Chondrocyte (in vitro differentiated cells): ENCODE results near the gene SPATS2L. TPM values are rescaled to one million over a fixed set of nuclear protein-coding genes. Genes with fewer than 3 reads are reported as not detected.
A peak's percentile ranks its signal among the peaks of the same experiment; 100 is the strongest.

Experiments
- DNase-seq: peaks from one replicate; pipeline ENCODE4 v3.0.0; 2021; ENCODE audit warnings: mixed read lengths, low spot score
- H3K27ac Mint-ChIP-seq: one replicate; pipeline ENCODE4 v1.8.0; 2021; ENCODE audit warnings: mild to moderate bottlenecking, moderate library complexity, mixed read lengths; ENCODE audit not compliant: unreplicated experiment
- H3K27me3 Mint-ChIP-seq: 2 replicates; pipeline ENCODE4 v1.8.0; 2021; ENCODE audit warnings: low read depth, mixed read lengths
- H3K36me3 Mint-ChIP-seq: 2 replicates; pipeline ENCODE4 v1.8.0; 2021; ENCODE audit warnings: low read depth, mixed read lengths
- H3K4me1 Mint-ChIP-seq: 2 replicates; pipeline ENCODE4 v1.8.0; 2021; ENCODE audit warnings: low read depth, mild to moderate bottlenecking, mixed read lengths
- H3K4me3 Mint-ChIP-seq: one replicate; pipeline ENCODE4 v1.8.0; 2021; ENCODE audit warnings: mild to moderate bottlenecking, moderate library complexity, mixed read lengths; ENCODE audit not compliant: unreplicated experiment
- H3K9me3 Mint-ChIP-seq: 2 replicates; pipeline ENCODE4 v1.8.0; 2021; ENCODE audit warnings: low read depth, mixed read lengths
- total RNA-seq: library from RNA; stranded (reverse); gene quantifications from 3 replicates; pipeline ENCODE4 v1.2.1, GENCODE V29; 2021
- TF ChIP-seq, protein P1 (sequence below): fragments of 200-600 bp; sonication (generic); IDR thresholded peaks from 2 replicates; pipeline ENCODE4 v1.5.0; 2021; ENCODE audit warnings: antibody characterized with exemption, mild to moderate bottlenecking, moderate library complexity

Gene SPATS2L
- total RNA-seq, 1 donor from 2014 or later, result 237 TPM

DNA sequence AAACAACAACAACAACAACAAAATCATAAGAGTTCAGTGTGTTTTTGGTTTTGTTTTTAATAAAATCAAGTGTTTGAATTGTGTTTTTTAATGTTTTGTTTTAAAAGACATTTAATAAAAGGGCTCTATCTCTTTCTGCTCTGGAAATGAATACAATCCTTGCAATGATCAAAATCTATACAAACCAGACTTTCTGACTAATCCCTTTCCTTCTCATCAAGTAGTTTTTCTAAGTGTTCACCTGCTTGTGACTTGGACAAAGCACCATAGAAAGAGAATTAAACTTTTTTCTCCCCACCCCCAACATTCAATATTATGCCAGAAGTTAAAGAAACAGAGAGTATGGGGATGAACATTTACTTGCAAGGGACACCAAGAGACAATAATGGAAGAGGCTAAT, 142.0 kb downstream of the SPATS2L start:
- no peak for DNase-seq
- TF ChIP-seq, protein P1, sequence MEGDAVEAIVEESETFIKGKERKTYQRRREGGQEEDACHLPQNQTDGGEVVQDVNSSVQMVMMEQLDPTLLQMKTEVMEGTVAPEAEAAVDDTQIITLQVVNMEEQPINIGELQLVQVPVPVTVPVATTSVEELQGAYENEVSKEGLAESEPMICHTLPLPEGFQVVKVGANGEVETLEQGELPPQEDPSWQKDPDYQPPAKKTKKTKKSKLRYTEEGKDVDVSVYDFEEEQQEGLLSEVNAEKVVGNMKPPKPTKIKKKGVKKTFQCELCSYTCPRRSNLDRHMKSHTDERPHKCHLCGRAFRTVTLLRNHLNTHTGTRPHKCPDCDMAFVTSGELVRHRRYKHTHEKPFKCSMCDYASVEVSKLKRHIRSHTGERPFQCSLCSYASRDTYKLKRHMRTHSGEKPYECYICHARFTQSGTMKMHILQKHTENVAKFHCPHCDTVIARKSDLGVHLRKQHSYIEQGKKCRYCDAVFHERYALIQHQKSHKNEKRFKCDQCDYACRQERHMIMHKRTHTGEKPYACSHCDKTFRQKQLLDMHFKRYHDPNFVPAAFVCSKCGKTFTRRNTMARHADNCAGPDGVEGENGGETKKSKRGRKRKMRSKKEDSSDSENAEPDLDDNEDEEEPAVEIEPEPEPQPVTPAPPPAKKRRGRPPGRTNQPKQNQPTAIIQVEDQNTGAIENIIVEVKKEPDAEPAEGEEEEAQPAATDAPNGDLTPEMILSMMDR, result no peak
- Mint-ChIP-seq H3K9me3 (no peaks in the 10 kb centered on the region), H3K27me3 (no peaks in the 10 kb centered on the region), H3K4me1 (no peaks in the 10 kb centered on the region), H3K27ac (peak overlapping the region; percentile 59), H3K4me3 (no peak overlapping the region), H3K36me3 (peaks cover 29% of the 10 kb centered on the region)

DNA sequence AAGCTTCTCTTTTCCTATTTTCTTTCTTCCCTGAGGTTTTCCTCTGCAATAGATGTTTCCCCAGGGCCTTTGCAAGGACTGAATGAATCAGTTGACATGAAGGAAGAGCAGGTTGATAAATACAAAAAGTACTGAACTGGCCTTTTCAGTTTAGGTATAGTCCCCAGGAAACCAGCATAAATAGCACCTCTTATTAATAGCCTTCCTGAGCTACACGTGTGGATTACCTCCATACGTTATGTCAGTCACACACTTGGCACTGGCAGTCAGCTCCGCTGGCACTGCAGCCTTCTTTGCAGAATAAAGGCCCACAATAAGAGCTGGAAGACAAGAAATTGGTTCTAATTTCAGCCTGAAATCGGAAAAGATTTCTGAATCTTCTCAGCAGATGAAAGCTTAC, 142.7 kb downstream of the SPATS2L start:
- DNase-seq, result no peak
- Mint-ChIP-seq H3K4me1 (peaks cover 2% of the 10 kb centered on the region), H3K4me3 (no peak overlapping the region), H3K36me3 (peaks cover 23% of the 10 kb centered on the region), H3K27ac (no peak overlapping the region), H3K9me3 (no peaks in the 10 kb centered on the region), H3K27me3 (no peaks in the 10 kb centered on the region)
- TF ChIP-seq, protein P1, result no peak

DNA sequence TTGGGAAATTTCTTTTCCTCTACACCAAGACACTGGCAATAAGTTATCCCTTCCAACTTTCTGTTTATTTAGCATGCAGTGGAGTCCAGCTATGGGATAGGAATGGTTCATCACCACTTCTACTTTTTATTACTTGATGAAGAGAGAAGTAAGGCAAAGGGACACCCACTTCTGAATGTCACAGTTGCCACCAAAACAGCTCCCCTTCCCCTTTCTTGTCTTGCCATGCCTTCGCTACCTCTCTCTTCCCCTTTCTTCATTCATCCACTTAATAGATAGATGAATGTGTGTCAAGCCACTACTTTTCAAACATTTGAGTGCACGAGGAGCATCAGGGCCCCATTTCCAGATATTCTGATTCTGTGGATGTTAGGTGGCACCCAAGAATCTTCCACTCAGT, 143.8 kb downstream of the SPATS2L start:
- H3K4me1 Mint-ChIP-seq, result peaks cover 6% of the 10 kb centered on the region
- H3K4me3 Mint-ChIP-seq, result no peak overlapping the region
- no peak overlapping the region for H3K27ac Mint-ChIP-seq
- no peak for DNase-seq
- TF ChIP-seq, protein P1, result no peak
- H3K9me3 Mint-ChIP-seq, result no peaks in the 10 kb centered on the region
- peaks cover 19% of the 10 kb centered on the region for H3K36me3 Mint-ChIP-seq
- H3K27me3 Mint-ChIP-seq, result no peaks in the 10 kb centered on the region

DNA sequence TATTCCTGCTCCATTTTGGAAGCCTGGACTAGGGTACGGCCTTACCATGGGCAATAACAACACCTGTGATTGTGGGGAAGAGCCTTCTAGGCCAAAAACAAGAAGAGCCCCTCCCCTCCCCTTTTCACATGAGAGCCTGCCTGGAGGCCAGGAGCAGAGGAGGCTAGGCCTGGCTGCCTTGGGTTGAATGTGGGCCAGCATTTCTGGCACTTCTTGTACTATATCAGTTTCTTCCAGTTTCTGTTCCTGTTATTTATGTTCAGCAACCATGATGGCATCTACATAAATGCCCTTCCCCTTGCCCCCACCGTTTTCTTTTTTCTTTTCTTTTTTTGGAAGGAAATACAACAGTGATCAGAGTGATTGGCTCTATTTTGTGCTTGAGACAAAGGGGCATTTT, 145.0 kb downstream of the SPATS2L start:
- peaks cover 13% of the 10 kb centered on the region for H3K4me1 Mint-ChIP-seq

GRCh38 chr2:200452377-200452776, 145.9 kb downstream of the SPATS2L start:
- Mint-ChIP-seq H3K27ac (no peak overlapping the region), H3K4me3 (no peak overlapping the region), H3K4me1 (peaks cover 16% of the 10 kb centered on the region), H3K9me3 (no peaks in the 10 kb centered on the region), H3K36me3 (peaks cover 15% of the 10 kb centered on the region), H3K27me3 (no peaks in the 10 kb centered on the region)
- TF ChIP-seq, protein P1, result no peak
- DNase-seq, result no peak

More for the DNA sequence above, 145.0 kb downstream of the SPATS2L start:
- no peaks in the 10 kb centered on the region for H3K9me3 Mint-ChIP-seq
- TF ChIP-seq, protein P1, result no peak
- no peak overlapping the region for H3K4me3 Mint-ChIP-seq
- no peaks in the 10 kb centered on the region for H3K27me3 Mint-ChIP-seq
- H3K27ac Mint-ChIP-seq, result no peak overlapping the region
- DNase-seq, result no peak
- peaks cover 17% of the 10 kb centered on the region for H3K36me3 Mint-ChIP-seq
